ENCODE data around the gene KHSRP. TPM values are rescaled to one million over a fixed set of nuclear protein-coding genes. Genes with fewer than 3 reads are reported as not detected.

The KHSRP gene
- total RNA-seq, 1 experiment from 2014 or later = 288 TPM

GRCh38 chr19:6425732-6426620 lies 1.4 kb upstream of the KHSRP start:
- CTCF ChIA-PET = interaction anchor here (0.6 kb wide), 1 partner anchor 140 kb away, joined by 4 read pairs; no protein-coding TSS in a partner anchor
- Histone ChIP-seq H2AFZ (peak overlapping the region; percentile 73), H3K4me1 (replicated peaks; ENCODE audit: insufficient read depth) (peaks cover 10% of the 10 kb centered on the region), H3K9me2 (ENCODE audit: insufficient read depth) (no peaks in the 10 kb centered on the region), H3K27me3 (ENCODE audit: insufficient read depth, low read depth) (no peaks in the 10 kb centered on the region), H3K4me2 (peak overlapping the region; percentile 44), H3K4me3 (no peak overlapping the region), H3F3A (ENCODE audit: insufficient read depth, low read depth) (no peaks in the 10 kb centered on the region), H4K20me1 (ENCODE audit: insufficient read depth) (peaks cover 30% of the 10 kb centered on the region), H3K36me3 (ENCODE audit: low read depth) (no peaks in the 10 kb centered on the region), H3K27ac (peak overlapping the region; percentile 18; the same call in 1 of the 2 replicates), H3K79me2 (ENCODE audit: low read depth) (peaks cover 32% of the 10 kb centered on the region), H3K9me3 (ENCODE audit: insufficient read depth, low read depth) (no peaks in the 10 kb centered on the region)
- TSS peak; percentile 87 for BruUV-seq (replicated peaks)
- intact Hi-C loops (cut with micrococcal nuclease; ENCODE audit: unreplicated experiment) = loop anchor here (1.0 kb wide), 2 partner anchors 33 to 54 kb away; partner anchors contain the start of genes ALKBH7 and GTF2F1
- TF ChIP-seq EZH2 (IDR thresholded peaks at IDR 0.05; ENCODE audit: low read depth) (no peak), CTCF (conservative IDR thresholded peaks at IDR 0.05) (no peak)
- DNase-seq = no peak
- POLR2A ChIA-PET (ENCODE audit: unreplicated experiment) = no interaction called here

- CTCF ChIA-PET = interaction anchor here (0.6 kb wide), 1 partner anchor 53 kb away, joined by 3 read pairs; the partner anchor contains the start of gene ALKBH7
- DNase-seq = peak; percentile 97 to 98
- H3K4me1 ChIP-seq (replicated peaks; ENCODE audit: insufficient read depth) = peaks cover 10% of the 10 kb centered on the region
- POLR2A ChIA-PET (ENCODE audit: unreplicated experiment) = interaction anchor here (0.6 to 1.1 kb wide), 5 partner anchors 31 to 951 kb away, joined by 3 to 6 read pairs (median 4); partner anchors contain the start of gene TNFSF9
- H3F3A ChIP-seq (ENCODE audit: insufficient read depth, low read depth) = no peaks in the 10 kb centered on the region
- no peak for TF ChIP-seq CTCF (conservative IDR thresholded peaks at IDR 0.05)
- TF ChIP-seq EZH2 (IDR thresholded peaks at IDR 0.05; ENCODE audit: low read depth) = no peak
- H3K9me2 ChIP-seq (ENCODE audit: insufficient read depth) = no peaks in the 10 kb centered on the region
- H4K20me1 ChIP-seq (ENCODE audit: insufficient read depth) = peaks cover 38% of the 10 kb centered on the region
- H3K9me3 ChIP-seq (ENCODE audit: insufficient read depth, low read depth) = no peaks in the 10 kb centered on the region
- no TSS peak for BruUV-seq (replicated peaks)
- intact Hi-C loops (cut with micrococcal nuclease; ENCODE audit: unreplicated experiment) = loop anchor here (1.0 to 5.0 kb wide), 3 partner anchors 32 to 53 kb away; partner anchors contain the start of genes ALKBH7, CRB3 and GTF2F1
- no peaks in the 10 kb centered on the region for H3K36me3 ChIP-seq (ENCODE audit: low read depth)
- H2AFZ ChIP-seq = peak overlapping the region; percentile 73
- H3K27ac ChIP-seq = peak overlapping the region; percentile 18; the same call in 1 of the 2 replicates
- peaks cover 40% of the 10 kb centered on the region for H3K79me2 ChIP-seq (ENCODE audit: low read depth)
- H3K4me2 ChIP-seq = peak overlapping the region; percentile 44
- no peak overlapping the region for H3K4me3 ChIP-seq
- H3K27me3 ChIP-seq (ENCODE audit: insufficient read depth, low read depth) = no peaks in the 10 kb centered on the region
These were observed 524 bp upstream of the KHSRP start for GRCh38 chr19:6424939-6425731.
